Endothelial cell (in vitro differentiated cells): ENCODE measurements around the gene CHST12. TPM values are rescaled to one million over a fixed set of nuclear protein-coding genes. Genes with fewer than 3 reads are reported as not detected.
A peak's percentile ranks its signal among the peaks of the same experiment; 100 is the strongest.

ENCODE experiments used
- DNase-seq: peaks from one replicate; pipeline ENCODE4 v3.0.0; 2021; ENCODE audit warnings: low spot score
- H3K27ac Mint-ChIP-seq: one replicate; pipeline ENCODE4 v1.8.0; 2021; ENCODE audit warnings: mixed read lengths, inconsistent platforms; ENCODE audit not compliant: unreplicated experiment
- H3K27me3 Mint-ChIP-seq: one replicate; pipeline ENCODE4 v1.8.0; 2021; ENCODE audit warnings: mild to moderate bottlenecking, moderate library complexity, mixed read lengths, inconsistent platforms; ENCODE audit not compliant: unreplicated experiment
- H3K36me3 Mint-ChIP-seq: one replicate; pipeline ENCODE4 v1.8.0; 2021; ENCODE audit warnings: mild to moderate bottlenecking, low read depth, mixed read lengths, inconsistent platforms; ENCODE audit not compliant: unreplicated experiment
- H3K4me1 Mint-ChIP-seq: one replicate; pipeline ENCODE4 v1.8.0; 2021; ENCODE audit warnings: mild to moderate bottlenecking, mixed read lengths, inconsistent platforms; ENCODE audit not compliant: unreplicated experiment
- H3K4me3 Mint-ChIP-seq: one replicate; pipeline ENCODE4 v1.8.0; 2021; ENCODE audit warnings: mild to moderate bottlenecking, mixed read lengths, inconsistent platforms; ENCODE audit not compliant: unreplicated experiment
- H3K9me3 Mint-ChIP-seq: one replicate; pipeline ENCODE4 v1.8.0; 2021; ENCODE audit warnings: mixed read lengths, inconsistent platforms; ENCODE audit not compliant: unreplicated experiment
- CTCF ChIP-seq: fragments of 200-600 bp; sonication (generic); IDR thresholded peaks from one replicate; pipeline ENCODE4 v1.5.0; 2021; ENCODE audit warnings: antibody characterized with exemption; ENCODE audit not compliant: unreplicated experiment
- total RNA-seq: library from RNA; stranded (reverse); fragmentation: NEBNext Ultra II Directional; extraction: Animal tissue kit (Norgen Biotek cat#: 25700); gene quantifications from one replicate; pipeline ENCODE4 v1.2.1, GENCODE V29; 2021; ENCODE audit not compliant: unreplicated experiment

The CHST12 gene
- total RNA-seq, 1 donor from 2014 or later: 26.9 TPM

GRCh38 chr7:2493205-2494164 lies 90.1 kb downstream of the CHST12 start:
- peaks cover 4% of the 10 kb centered on the region for H3K4me1 Mint-ChIP-seq
- H3K27ac Mint-ChIP-seq: no peak overlapping the region
- no peaks in the 10 kb centered on the region for H3K36me3 Mint-ChIP-seq
- no peak overlapping the region for H3K4me3 Mint-ChIP-seq
- no peak for TF ChIP-seq CTCF
- H3K9me3 Mint-ChIP-seq: no peaks in the 10 kb centered on the region
- peaks cover 6% of the 10 kb centered on the region for H3K27me3 Mint-ChIP-seq
- DNase-seq: no peak

GRCh38 chr7:2494191-2495130 lies 91.0 kb downstream of the CHST12 start:
- peak; percentile 1 for DNase-seq
- TF ChIP-seq CTCF: no peak
- Mint-ChIP-seq H3K27ac (no peak overlapping the region), H3K27me3 (peaks cover 6% of the 10 kb centered on the region), H3K9me3 (no peaks in the 10 kb centered on the region), H3K4me3 (no peak overlapping the region), H3K4me1 (peaks cover 2% of the 10 kb centered on the region), H3K36me3 (no peaks in the 10 kb centered on the region)

GRCh38 chr7:2495418-2496299 lies 92.2 kb downstream of the CHST12 start:
- H3K4me1 Mint-ChIP-seq: peaks cover 2% of the 10 kb centered on the region
- H3K36me3 Mint-ChIP-seq: no peaks in the 10 kb centered on the region
- H3K27ac Mint-ChIP-seq: no peak overlapping the region
- no peak for TF ChIP-seq CTCF
- H3K9me3 Mint-ChIP-seq: no peaks in the 10 kb centered on the region
- no peak overlapping the region for H3K4me3 Mint-ChIP-seq
- peak; percentile 5 for DNase-seq
- peaks cover 6% of the 10 kb centered on the region for H3K27me3 Mint-ChIP-seq

- Mint-ChIP-seq H3K9me3 (no peaks in the 10 kb centered on the region), H3K27me3 (peaks cover 6% of the 10 kb centered on the region), H3K4me1 (peaks cover 2% of the 10 kb centered on the region), H3K27ac (no peak overlapping the region), H3K4me3 (no peak overlapping the region), H3K36me3 (no peaks in the 10 kb centered on the region)
- peak; percentile 2 for DNase-seq
- no peak for TF ChIP-seq CTCF
Measured at GRCh38 chr7:2496375-2496774, 93.0 kb downstream of the CHST12 start.
